Vagina (tissue), 2 donors: ENCODE data around the gene LINC01488.

ENCODE experiments used
- POLR2A ChIP-seq, 2 donors: fragments of 450-650 bp; IDR thresholded peaks; one replicate each; pipeline ENCODE4 v1.6.1; 2017; ENCODE audit warnings: antibody characterized with exemption in 2 of 2, mild to moderate bottlenecking in 2 of 2, moderate library complexity in 2 of 2
- POLR2AphosphoS5 ChIP-seq, 2 donors: sonication (generic); formaldehyde crosslinking; IDR thresholded peaks; one replicate each; pipeline ENCODE4 v1.9.0; 2017; ENCODE audit warnings: antibody characterized with exemption in 2 of 2, mild to moderate bottlenecking in 2 of 2, low read depth in 1 of 2; ENCODE audit not compliant: insufficient read depth in 1 of 2
- TF ChIP-seq, protein P1 (sequence below), 3 experiments: fragments of 450-650 bp in 2 of 3; fragments of 200-600 bp in 1 of 3; sonication (generic) in 1 of 3; IDR thresholded peaks; one replicate each; pipeline ENCODE4 v1.5.1; 2017 to 2019; ENCODE audit warnings: antibody characterized with exemption in 3 of 3, mild to moderate bottlenecking in 2 of 3, moderate library complexity in 2 of 3

DNA sequence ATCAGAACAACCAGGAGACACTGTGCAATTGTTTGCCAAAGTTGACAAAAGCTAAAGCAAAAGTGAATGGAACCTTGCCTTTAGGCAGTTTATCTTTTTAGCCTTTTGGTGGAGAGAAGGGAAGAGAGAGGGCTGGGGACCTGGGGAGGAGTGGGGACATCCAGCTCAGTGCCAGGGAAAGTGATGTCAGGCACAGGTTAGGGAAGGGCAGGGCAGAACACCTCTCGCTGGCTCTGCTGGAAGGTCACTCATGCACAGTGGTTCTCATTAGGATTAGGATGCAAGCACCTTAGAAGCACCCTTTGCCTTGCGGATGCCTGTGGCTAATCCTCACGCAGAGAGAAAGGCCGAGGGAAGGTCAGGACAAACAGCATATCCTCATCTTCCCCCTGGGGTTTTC is 14.3 kb upstream of the LINC01488 start:
- TF ChIP-seq POLR2AphosphoS5 (IDR thresholded peaks at IDR 0.05; ENCODE audit: insufficient read depth in 1 of 2, low read depth in 1 of 2): no peak
- TF ChIP-seq, protein P1, sequence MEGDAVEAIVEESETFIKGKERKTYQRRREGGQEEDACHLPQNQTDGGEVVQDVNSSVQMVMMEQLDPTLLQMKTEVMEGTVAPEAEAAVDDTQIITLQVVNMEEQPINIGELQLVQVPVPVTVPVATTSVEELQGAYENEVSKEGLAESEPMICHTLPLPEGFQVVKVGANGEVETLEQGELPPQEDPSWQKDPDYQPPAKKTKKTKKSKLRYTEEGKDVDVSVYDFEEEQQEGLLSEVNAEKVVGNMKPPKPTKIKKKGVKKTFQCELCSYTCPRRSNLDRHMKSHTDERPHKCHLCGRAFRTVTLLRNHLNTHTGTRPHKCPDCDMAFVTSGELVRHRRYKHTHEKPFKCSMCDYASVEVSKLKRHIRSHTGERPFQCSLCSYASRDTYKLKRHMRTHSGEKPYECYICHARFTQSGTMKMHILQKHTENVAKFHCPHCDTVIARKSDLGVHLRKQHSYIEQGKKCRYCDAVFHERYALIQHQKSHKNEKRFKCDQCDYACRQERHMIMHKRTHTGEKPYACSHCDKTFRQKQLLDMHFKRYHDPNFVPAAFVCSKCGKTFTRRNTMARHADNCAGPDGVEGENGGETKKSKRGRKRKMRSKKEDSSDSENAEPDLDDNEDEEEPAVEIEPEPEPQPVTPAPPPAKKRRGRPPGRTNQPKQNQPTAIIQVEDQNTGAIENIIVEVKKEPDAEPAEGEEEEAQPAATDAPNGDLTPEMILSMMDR (IDR thresholded peaks at IDR 0.05): no peak
- no peak for TF ChIP-seq POLR2A (IDR thresholded peaks at IDR 0.05)
